HG03196 (cell line): ENCODE data around the gene AREL1.

Experiments used
- ATAC-seq: cut with Tn5 transposase; IDR thresholded peaks from one replicate; pipeline ENCODE4 v1.9.1; 2021; ENCODE audit not compliant: unreplicated experiment

The AREL1 gene

DNA sequence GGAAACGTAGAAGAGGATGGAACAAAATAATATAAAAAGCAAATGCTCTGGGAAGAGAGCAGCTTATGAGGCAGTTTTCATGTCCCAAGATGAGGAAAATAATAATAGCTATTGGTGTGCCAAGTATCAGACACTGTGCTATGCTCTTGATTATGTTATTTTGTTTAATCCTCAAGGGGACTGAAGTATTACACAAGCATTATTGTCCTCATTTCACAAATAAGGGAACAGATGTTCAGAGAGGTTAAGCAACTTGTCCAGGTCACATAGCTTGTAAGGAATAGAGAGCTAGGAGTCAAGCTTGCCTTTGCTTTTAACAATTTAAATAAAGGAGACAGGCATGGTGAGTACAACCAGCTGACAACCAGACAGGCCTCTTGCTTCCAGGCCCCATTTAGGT, 73.9 kb downstream of the AREL1 start:
- ATAC-seq = no peak

DNA sequence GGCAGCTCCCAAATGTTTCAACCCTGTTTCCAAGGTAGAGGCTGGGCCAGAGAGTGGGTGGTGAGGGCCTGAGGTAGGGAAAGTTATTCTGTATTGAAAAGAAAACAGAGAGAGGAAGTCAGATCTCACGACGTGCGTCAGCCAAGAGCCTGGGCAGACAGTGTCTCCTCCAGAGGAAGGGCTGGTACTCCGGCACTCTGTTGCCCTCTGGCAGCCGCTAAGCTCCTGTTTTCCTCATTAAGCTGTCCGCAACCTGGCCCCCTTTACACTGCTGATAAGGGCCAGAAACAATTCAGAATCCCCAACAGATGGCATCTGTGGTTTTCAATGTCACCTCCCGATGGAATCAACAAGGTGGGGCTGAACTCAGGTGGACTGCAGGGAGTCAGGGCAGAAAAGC, 74.8 kb downstream of the AREL1 start:
- ATAC-seq = no peak

GRCh38 chr14:74637178-74637550, 75.7 kb downstream of the AREL1 start:
- no peak for ATAC-seq

DNA sequence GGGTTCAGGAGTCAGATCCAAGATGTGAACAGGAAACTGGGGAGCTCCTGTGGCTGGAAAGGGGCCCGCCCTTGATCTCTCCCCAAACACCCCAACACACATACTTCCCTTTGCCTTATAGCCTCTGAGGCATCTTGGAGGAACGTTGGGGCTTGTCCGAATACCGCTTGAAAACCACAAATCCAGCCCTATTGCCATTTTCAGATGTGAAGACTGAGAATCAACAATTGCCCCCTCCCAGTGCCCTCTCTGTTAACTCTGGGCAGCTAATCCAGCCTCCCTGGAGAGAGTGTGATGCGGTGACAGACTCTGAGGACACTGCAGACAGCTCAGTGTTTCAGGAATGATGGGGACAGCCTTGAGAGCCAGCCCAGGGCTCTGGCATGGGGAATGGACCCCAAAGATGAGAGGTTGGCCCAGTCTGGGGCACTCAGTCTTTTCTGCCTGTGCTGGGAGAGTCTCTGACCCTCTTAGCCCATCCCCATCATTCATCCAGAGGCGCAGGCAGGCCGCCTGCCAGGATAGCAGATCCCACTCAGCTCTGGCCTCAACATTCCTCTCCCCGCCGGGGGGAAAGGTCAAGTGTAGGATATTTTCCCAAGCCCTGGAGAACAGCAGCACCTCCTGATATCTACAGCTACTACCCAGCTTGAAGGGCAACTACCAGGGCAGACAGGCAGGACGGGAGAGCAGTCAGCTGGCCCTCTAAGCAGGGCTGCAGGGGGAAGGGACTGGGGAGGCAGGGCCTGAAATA, 76.3 kb downstream of the AREL1 start:
- no peak for ATAC-seq

- no peak for ATAC-seq
Measured at GRCh38 chr14:74635847-74636246, 77.0 kb downstream of the AREL1 start.

GRCh38 chr14:74634964-74635363, 77.9 kb downstream of the AREL1 start:
- no peak for ATAC-seq

- ATAC-seq = no peak
Measured at GRCh38 chr14:74634481-74634880, 78.4 kb downstream of the AREL1 start.

DNA sequence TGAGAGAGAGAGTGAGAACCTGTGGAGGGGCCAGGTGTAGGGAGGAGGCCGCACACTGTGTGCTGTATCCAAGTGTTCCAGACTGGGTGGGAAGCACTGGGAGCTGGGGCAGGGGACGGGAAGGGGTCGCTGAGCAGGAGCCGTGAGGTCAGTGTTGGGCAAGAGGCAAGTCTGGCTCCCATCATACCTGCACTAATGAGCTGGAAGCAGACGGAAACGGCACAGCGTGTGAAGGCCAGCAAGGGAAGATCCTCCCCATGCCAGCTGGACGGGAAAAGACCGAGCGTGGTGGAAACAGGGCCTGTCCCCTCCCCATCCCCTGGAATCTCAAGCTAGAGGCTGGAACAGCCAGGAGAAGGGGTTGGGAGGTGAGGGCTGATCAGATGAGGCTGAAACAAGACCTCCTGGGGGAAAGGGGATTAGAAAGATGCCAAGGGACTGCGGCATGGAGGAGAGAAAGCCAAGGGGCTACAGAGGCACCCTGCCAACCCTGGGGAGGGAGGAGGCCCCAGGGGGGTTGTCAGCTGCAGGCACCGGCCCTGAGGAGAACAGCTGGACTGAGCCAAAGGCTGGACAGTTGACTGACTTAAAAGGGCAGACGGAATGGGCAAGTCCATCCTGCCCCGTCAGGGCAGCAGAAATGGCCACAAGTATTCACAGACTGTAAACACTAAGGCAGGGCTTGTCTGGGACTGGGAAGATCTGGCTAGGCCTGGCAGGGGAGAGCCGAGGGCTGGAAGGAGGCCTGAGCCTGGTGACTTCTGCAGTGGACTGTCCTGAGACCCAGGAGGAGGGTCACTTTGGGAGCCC, 81.8 kb downstream of the AREL1 start:
- no peak for ATAC-seq

GRCh38 chr14:74628418-74628817, 84.5 kb downstream of the AREL1 start:
- no peak for ATAC-seq

GRCh38 chr14:74627076-74627475, 85.8 kb downstream of the AREL1 start:
- no peak for ATAC-seq

- ATAC-seq = no peak
Measured at GRCh38 chr14:74622257-74622656, 90.6 kb downstream of the AREL1 start.

DNA sequence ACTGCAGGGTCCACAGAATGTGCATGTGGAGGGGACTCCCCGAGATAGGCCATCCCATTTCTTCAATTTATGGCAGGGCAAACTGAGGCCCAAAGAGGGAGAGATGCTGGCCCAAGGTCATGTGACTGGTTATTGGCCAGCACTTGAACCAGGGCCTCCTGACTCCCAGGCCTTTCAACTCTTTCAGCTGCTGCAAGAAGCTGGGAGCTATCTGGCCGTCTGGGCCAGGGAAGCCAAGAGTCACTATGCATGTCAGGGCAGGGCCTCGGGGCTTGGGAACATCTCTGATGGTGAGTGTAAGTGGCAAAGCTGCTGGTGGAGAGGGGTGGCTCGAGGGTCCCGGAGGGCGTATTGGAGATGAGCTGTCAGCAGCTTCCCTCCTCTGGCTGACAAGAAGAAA, 91.3 kb downstream of the AREL1 start:
- no peak for ATAC-seq

DNA sequence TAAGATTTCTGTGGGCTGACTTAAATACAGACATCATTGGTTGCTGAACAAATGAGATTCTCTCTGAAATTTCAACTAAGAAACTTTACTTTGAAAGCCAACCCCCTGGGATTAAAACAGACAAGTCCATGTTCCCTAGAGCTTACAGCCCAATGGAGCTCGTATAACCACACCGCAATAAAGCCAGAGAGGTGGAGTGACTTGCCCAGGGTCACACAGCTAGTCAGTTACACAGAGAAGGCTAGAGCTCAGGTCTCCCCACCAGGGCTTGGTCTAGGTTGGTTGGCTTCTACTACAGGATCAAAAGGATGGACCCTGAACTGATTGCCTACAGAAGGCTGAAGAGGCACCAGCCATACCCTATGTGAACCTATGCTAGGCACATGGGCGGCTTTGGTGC, 92.0 kb downstream of the AREL1 start:
- ATAC-seq = no peak

DNA sequence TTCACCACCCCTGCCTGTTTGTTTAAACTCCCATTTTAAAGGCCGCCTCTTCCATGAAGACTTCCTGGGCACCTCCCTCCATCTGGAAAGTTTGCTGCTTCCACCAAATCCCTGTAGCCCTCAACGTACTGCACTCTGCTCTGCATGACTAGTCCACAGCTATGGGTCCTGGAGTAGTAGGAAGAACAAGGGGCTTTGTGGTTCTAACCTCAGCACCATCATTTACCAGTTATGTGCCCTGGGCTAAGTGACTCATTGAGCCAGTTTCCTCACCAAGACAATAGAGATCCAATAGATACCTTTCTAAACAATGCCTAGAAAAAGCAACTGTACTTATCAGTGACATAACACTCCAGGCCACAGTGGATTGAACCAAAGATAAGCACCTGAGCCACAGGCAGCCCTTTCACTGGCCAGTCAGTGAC, 92.4 kb downstream of the AREL1 start:
- ATAC-seq = no peak

- ATAC-seq = no peak
Measured at GRCh38 chr14:74619672-74620131, 93.2 kb downstream of the AREL1 start.

DNA sequence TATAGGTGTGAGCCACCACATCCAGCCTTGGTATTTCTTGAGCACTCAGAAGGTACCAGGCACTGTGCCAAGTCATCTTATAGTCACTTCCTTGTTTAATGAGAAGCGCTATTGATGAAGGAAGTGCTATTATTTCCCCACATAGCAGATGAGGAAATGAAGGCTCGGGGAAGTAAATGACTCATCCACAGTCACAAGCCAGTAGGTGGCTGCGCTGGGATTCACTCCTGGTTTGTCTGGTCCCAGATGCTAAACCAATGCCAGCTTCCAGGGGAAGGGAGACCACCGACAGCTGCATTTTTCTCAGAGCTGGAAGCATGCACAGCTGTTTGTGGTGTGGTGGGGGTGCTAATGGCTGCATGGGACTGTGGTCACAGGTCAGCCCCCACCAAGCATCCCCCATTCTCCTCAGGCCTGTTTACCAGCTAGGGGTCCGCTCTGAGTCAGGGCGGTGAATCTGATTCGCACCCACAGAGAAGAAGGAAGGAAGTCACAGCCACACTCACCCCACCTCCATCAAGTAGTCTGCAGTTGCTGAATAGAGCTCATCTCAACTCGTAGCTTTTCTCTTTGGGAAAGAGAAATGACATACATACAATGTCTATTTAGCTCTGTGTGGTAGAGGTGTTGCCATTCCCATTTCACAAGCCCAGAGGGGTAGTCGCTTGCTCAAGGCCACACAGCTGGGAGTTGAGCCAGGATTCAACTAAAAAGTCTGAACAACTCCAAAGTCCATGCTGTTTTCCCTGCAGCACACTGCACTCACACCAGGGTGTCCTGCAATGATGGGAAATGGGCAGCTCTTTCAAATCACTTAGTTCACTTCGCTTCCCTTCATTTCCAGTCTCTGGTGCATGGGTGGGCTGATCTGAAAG, 94.6 kb downstream of the AREL1 start:
- no peak for ATAC-seq

DNA sequence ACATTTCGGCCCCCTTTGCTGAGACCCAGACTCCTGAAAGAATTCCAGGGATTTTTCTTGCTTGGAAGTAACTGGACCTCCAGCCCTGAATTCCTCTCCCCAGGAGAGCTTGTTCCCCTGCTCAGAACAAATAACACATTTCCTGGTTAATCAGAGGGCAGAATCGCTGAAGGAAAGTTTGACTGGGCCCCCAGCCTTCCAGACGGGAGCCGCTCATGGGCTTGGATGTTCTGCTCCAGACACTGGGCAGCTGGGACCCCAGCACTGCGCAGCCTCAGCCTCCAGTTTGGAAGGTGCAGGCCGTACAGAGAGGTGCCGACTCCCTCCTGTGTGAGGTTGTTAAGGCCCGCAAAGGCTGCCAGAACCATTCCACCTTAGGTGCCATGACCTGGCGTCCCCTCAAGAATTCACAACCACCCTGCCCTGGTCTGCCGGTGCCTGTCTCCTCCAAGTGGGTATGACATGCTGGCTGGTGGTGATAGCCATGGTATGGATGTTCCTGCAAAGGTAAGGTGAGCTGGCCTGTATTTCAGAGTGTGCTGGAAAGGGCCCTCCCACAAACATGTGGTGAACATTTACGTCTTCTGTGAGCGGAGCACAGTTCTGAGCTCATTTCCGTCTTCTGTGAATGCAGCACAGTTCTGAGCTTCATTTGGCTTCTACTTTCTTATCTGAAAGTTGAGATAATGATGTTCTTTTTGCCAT, 95.7 kb downstream of the AREL1 start:
- ATAC-seq = no peak

DNA sequence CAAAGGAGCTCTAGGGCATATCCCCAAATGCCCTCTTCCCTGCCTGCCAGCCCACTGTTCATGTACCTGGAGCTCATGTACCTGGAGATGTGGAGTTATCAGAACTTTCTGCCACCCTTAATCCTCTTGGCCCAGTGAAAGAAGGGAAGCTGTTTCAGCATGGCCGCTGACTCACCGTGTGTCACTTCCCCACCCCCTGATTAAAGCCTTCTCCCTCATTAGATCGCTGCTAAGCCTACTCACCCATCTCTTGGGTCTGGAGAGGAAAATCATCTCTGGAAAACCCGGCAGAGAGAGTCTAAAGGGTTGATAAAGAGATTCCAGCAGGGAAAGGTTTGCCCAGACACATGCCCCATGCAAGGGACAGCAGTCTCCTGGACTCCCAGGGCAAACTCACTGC, 96.4 kb downstream of the AREL1 start:
- ATAC-seq = no peak

- ATAC-seq = no peak
Measured at GRCh38 chr14:74615735-74616134, 97.1 kb downstream of the AREL1 start.

DNA sequence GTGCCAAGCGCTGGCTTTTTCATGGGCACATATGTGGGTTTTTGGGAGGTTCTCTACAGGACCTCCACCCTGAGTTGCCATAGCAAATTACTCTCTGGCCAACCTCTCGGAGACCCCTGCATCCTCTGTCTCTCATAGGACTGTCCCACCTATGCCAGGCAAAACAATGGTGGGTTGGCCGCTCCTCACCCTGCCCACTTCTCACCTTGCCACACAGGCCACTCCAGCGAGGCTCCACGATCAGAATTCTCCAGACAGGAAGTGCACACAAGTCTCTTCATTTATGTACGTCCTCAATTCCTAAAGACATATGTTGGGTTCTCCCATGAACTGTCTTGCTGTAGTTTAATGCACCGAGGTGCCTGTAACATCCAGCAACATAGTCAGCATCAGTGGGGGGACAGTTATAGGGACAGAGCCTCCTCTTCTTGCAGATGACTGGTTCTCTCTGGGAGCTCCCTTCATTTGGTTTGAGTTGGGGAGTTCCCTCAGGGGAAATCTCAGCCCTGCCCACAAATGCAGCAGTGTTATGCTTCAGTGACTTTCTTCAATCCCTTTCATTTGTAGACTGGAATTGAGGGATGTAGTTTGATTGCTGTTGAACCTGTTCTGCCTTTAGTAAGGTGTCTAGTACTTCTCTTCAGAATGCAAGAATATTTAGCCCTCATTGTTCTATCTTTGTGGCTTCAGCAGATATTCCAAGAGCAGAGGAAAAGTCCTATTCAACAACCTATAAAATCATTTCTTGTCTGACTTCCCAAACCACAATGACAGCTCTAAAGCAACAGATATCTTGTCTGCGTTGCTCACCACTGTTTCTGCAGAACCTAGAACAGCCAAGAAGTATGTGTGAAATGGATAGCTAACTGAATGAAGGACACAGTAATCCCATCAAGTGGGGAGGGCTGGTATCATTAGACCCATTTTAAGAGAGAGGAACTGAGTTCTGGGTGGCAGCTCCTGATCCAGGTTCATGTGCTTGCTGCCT, 98.1 kb downstream of the AREL1 start:
- ATAC-seq = no peak
